Activated naive CD4-positive, alpha-beta T cell treated with anti-CD3 and anti-CD28 coated beads for 36 hours (primary cell): Measurements from ENCODE around the gene MEIS1. TPM values are rescaled to one million over a fixed set of nuclear protein-coding genes. Genes with fewer than 3 reads are reported as not detected.

Experiments used
- CTCF ChIA-PET: fragments of 350-600 bp; sonication (Branson Sonifier 250); formaldehyde crosslinking; loops from one replicate; lab custom pipeline; 2021; ENCODE audit warnings: antibody characterized with exemption; lab: Charles Lee
- DNase-seq: peaks from one replicate; pipeline ENCODE4 v3.0.0-alpha.2; 2020
- H3K27ac Mint-ChIP-seq: one replicate; pipeline ENCODE4 v1.8.0; 2021; ENCODE audit warnings: mild to moderate bottlenecking, mixed read lengths
- H3K27me3 Mint-ChIP-seq: one replicate; pipeline ENCODE4 v1.8.0; 2021; ENCODE audit warnings: low read depth, mixed read lengths
- H3K36me3 Mint-ChIP-seq: one replicate; pipeline ENCODE4 v1.8.0; 2021; ENCODE audit warnings: low read depth, mixed read lengths
- H3K4me1 Mint-ChIP-seq: one replicate; pipeline ENCODE4 v1.8.0; 2021; ENCODE audit warnings: low read depth, mixed read lengths
- H3K4me3 Mint-ChIP-seq: one replicate; pipeline ENCODE4 v1.8.0; 2021; ENCODE audit warnings: mild to moderate bottlenecking, moderate library complexity, mixed read lengths
- H3K9me3 Mint-ChIP-seq: one replicate; pipeline ENCODE4 v1.8.0; 2021; ENCODE audit warnings: mixed read lengths
- intact Hi-C: fragments of 100-400 bp; cut with micrococcal nuclease; formaldehyde crosslinking; loops from one replicate; pipeline ENCODE4 v1.15.1; 2023
- total RNA-seq, 2 experiments: library from RNA; stranded (reverse); gene quantifications; one replicate each; pipeline ENCODE4 v1.2.3, GENCODE V29; 2021

The MEIS1 gene
- total RNA-seq, 2 experiments from 2014 or later: not detected

- Mint-ChIP-seq H3K27me3 (peaks cover 54% of the 10 kb centered on the region), H3K36me3 (no peaks in the 10 kb centered on the region), H3K27ac (no peak overlapping the region), H3K9me3 (no peaks in the 10 kb centered on the region), H3K4me3 (no peak overlapping the region), H3K4me1 (peaks cover 12% of the 10 kb centered on the region)
- intact Hi-C loops: loop anchor here (5.0 to 10.0 kb wide), 2 partner anchors 819 to 933 kb away; partner anchors contain the start of gene ETAA1
- CTCF ChIA-PET: no interaction called here
- DNase-seq: no peak
These were observed 140.8 kb downstream of the MEIS1 start for GRCh38 chr2:66575625-66576310.

GRCh38 chr2:66576311-66576560, 141.3 kb downstream of the MEIS1 start:
- Mint-ChIP-seq H3K4me1 (peaks cover 15% of the 10 kb centered on the region), H3K4me3 (no peak overlapping the region), H3K27ac (no peak overlapping the region), H3K36me3 (no peaks in the 10 kb centered on the region), H3K27me3 (peaks cover 55% of the 10 kb centered on the region), H3K9me3 (no peaks in the 10 kb centered on the region)
- intact Hi-C loops: loop anchor here (5.0 to 10.0 kb wide), 2 partner anchors 819 to 934 kb away; partner anchors contain the start of gene ETAA1
- CTCF ChIA-PET: no interaction called here
- no peak for DNase-seq

GRCh38 chr2:66576561-66577320, 141.8 kb downstream of the MEIS1 start:
- CTCF ChIA-PET: interaction anchor here (0.5 kb wide), 1 partner anchor 174 kb away, joined by 3 read pairs; no protein-coding TSS in a partner anchor
- Mint-ChIP-seq H3K36me3 (no peaks in the 10 kb centered on the region), H3K4me1 (peaks cover 15% of the 10 kb centered on the region), H3K4me3 (no peak overlapping the region), H3K27ac (no peak overlapping the region), H3K27me3 (peaks cover 53% of the 10 kb centered on the region), H3K9me3 (no peaks in the 10 kb centered on the region)
- DNase-seq: no peak
- intact Hi-C loops: loop anchor here (5.0 to 10.0 kb wide), 2 partner anchors 818 to 934 kb away; partner anchors contain the start of gene ETAA1

- no peaks in the 10 kb centered on the region for H3K36me3 Mint-ChIP-seq
- peaks cover 15% of the 10 kb centered on the region for H3K4me1 Mint-ChIP-seq
- intact Hi-C loops: loop anchor here (2.0 to 10.0 kb wide), 3 partner anchors 143 to 935 kb away; partner anchors contain the start of genes ETAA1 and MEIS1
- CTCF ChIA-PET: no interaction called here
- H3K27me3 Mint-ChIP-seq: peaks cover 53% of the 10 kb centered on the region
- no peaks in the 10 kb centered on the region for H3K9me3 Mint-ChIP-seq
- H3K4me3 Mint-ChIP-seq: no peak overlapping the region
- DNase-seq: no peak
- no peak overlapping the region for H3K27ac Mint-ChIP-seq
These were observed 142.6 kb downstream of the MEIS1 start for GRCh38 chr2:66577321-66578053.

GRCh38 chr2:66578054-66578686, 143.2 kb downstream of the MEIS1 start:
- Mint-ChIP-seq H3K27me3 (peaks cover 53% of the 10 kb centered on the region), H3K9me3 (no peaks in the 10 kb centered on the region), H3K36me3 (no peaks in the 10 kb centered on the region), H3K4me1 (peaks cover 15% of the 10 kb centered on the region), H3K27ac (no peak overlapping the region), H3K4me3 (no peak overlapping the region)
- CTCF ChIA-PET: no interaction called here
- no peak for DNase-seq
- intact Hi-C loops: loop anchor here (2.0 to 10.0 kb wide), 3 partner anchors 143 to 936 kb away; partner anchors contain the start of genes ETAA1 and MEIS1

GRCh38 chr2:66578687-66579106, 143.8 kb downstream of the MEIS1 start:
- Mint-ChIP-seq H3K27me3 (peaks cover 53% of the 10 kb centered on the region), H3K36me3 (no peaks in the 10 kb centered on the region), H3K9me3 (no peaks in the 10 kb centered on the region), H3K27ac (no peak overlapping the region), H3K4me1 (peaks cover 15% of the 10 kb centered on the region), H3K4me3 (no peak overlapping the region)
- CTCF ChIA-PET: no interaction called here
- DNase-seq: no peak
- intact Hi-C loops: loop anchor here (2.0 to 10.0 kb wide), 3 partner anchors 144 to 936 kb away; partner anchors contain the start of genes ETAA1 and MEIS1

- peaks cover 15% of the 10 kb centered on the region for H3K4me1 Mint-ChIP-seq
- no peak overlapping the region for H3K4me3 Mint-ChIP-seq
- H3K9me3 Mint-ChIP-seq: no peaks in the 10 kb centered on the region
- H3K27ac Mint-ChIP-seq: no peak overlapping the region
- H3K36me3 Mint-ChIP-seq: no peaks in the 10 kb centered on the region
- intact Hi-C loops: loop anchor here (2.0 to 10.0 kb wide), 3 partner anchors 145 to 937 kb away; partner anchors contain the start of genes ETAA1 and MEIS1
- peaks cover 49% of the 10 kb centered on the region for H3K27me3 Mint-ChIP-seq
- DNase-seq: no peak
- CTCF ChIA-PET: no interaction called here
These were observed 144.5 kb downstream of the MEIS1 start for GRCh38 chr2:66579186-66580126.

GRCh38 chr2:66580166-66581049, 145.5 kb downstream of the MEIS1 start:
- Mint-ChIP-seq H3K36me3 (no peaks in the 10 kb centered on the region), H3K27ac (no peak overlapping the region), H3K9me3 (no peaks in the 10 kb centered on the region), H3K27me3 (peaks cover 43% of the 10 kb centered on the region), H3K4me1 (peaks cover 10% of the 10 kb centered on the region), H3K4me3 (no peak overlapping the region)
- DNase-seq: no peak
- CTCF ChIA-PET: interaction anchor here (0.7 kb wide), 1 partner anchor 116 kb away, joined by 3 read pairs; no protein-coding TSS in a partner anchor
- intact Hi-C loops: no loop called here

GRCh38 chr2:66581339-66582103, 146.6 kb downstream of the MEIS1 start:
- CTCF ChIA-PET: no interaction called here
- no peak for DNase-seq
- no peak overlapping the region for H3K4me3 Mint-ChIP-seq
- no peaks in the 10 kb centered on the region for H3K36me3 Mint-ChIP-seq
- H3K4me1 Mint-ChIP-seq: peaks cover 6% of the 10 kb centered on the region
- no peaks in the 10 kb centered on the region for H3K9me3 Mint-ChIP-seq
- no peak overlapping the region for H3K27ac Mint-ChIP-seq
- intact Hi-C loops: no loop called here
- peaks cover 44% of the 10 kb centered on the region for H3K27me3 Mint-ChIP-seq
